Lower leg skin (tissue), 4 donors: Measurements from ENCODE around the gene RAB4B. TPM values are rescaled to one million over a fixed set of nuclear protein-coding genes. Genes with fewer than 3 reads are reported as not detected.

Experiments used
- DNase-seq, 2 donors: peaks; one replicate each; pipeline ENCODE4 v3.0.0-alpha.2; 2019; ENCODE audit warnings: low spot score in 2 of 2
- H3K4me3 ChIP-seq: fragments of 200-600 bp; sonication (generic); 2 replicates; pipeline ENCODE4 v1.5.1; 2017; ENCODE audit warnings: mild to moderate bottlenecking, low read depth; ENCODE audit not compliant: poor library complexity, severe bottlenecking
- POLR2A ChIP-seq, 2 donors: fragments of 450-650 bp; IDR thresholded peaks; one replicate each; pipeline ENCODE4 v1.6.1; 2016 to 2017; ENCODE audit warnings: antibody characterized with exemption in 2 of 2, mild to moderate bottlenecking in 1 of 2, moderate library complexity in 1 of 2
- WGBS, 2 donors: methylation state at CpG; one replicate each; pipeline ENCODE4 v1.1.5; 2018; 5-methylcytosine and 5-hydroxymethylcytosine counted together
- intact Hi-C: fragments of 100-400 bp; cut with DNase I; formaldehyde crosslinking; loops from one replicate; pipeline ENCODE4 v1.15.0; 2023; ENCODE audit warnings: low total_unique reads
- total RNA-seq, 4 donors: library from RNA; depleted of rRNA; stranded (reverse); fragments of >200 nt; gene quantifications; one replicate each; pipeline ENCODE4 v1.1.0, GENCODE V29; 2016
- TF ChIP-seq, protein P1 (sequence below), 3 donors: fragments of 450-650 bp; IDR thresholded peaks; one replicate each; pipeline ENCODE4 v1.5.1; 2016; ENCODE audit warnings: antibody characterized with exemption in 3 of 3, mild to moderate bottlenecking in 3 of 3, moderate library complexity in 2 of 3

Gene RAB4B
- total RNA-seq, 4 donors from 2014 or later = 18.7 to 22.8 (median 19.7) TPM

DNA sequence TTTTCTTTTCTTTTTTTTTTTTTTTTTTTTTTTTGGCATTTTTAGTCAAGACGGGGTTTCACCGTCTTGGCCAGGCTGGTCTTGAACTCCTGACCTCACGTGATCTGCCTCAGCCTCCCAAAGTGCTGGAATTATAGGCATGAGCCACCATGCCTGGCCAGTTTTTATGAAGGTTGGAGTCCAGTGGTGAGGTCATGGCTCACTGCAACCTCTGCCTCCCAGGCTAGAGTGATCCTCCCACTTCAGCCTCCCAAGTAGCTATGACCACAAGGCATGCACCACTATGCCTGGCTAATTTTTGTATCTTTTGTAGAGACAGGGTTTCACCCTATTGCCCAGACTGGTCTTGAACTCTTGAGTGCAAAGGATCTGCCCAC is 22.8 kb upstream of the RAB4B start:
- 94 to 100% methylated on average over 3 of the region's 3 CpGs for WGBS, 2 donors
- H3K4me3 ChIP-seq = no peak overlapping the region
- TF ChIP-seq POLR2A (IDR thresholded peaks at IDR 0.05) = no peak
- TF ChIP-seq, protein P1, sequence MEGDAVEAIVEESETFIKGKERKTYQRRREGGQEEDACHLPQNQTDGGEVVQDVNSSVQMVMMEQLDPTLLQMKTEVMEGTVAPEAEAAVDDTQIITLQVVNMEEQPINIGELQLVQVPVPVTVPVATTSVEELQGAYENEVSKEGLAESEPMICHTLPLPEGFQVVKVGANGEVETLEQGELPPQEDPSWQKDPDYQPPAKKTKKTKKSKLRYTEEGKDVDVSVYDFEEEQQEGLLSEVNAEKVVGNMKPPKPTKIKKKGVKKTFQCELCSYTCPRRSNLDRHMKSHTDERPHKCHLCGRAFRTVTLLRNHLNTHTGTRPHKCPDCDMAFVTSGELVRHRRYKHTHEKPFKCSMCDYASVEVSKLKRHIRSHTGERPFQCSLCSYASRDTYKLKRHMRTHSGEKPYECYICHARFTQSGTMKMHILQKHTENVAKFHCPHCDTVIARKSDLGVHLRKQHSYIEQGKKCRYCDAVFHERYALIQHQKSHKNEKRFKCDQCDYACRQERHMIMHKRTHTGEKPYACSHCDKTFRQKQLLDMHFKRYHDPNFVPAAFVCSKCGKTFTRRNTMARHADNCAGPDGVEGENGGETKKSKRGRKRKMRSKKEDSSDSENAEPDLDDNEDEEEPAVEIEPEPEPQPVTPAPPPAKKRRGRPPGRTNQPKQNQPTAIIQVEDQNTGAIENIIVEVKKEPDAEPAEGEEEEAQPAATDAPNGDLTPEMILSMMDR (IDR thresholded peaks at IDR 0.05) = no peak
- intact Hi-C loops = no loop called here
- DNase-seq = no peak

DNA sequence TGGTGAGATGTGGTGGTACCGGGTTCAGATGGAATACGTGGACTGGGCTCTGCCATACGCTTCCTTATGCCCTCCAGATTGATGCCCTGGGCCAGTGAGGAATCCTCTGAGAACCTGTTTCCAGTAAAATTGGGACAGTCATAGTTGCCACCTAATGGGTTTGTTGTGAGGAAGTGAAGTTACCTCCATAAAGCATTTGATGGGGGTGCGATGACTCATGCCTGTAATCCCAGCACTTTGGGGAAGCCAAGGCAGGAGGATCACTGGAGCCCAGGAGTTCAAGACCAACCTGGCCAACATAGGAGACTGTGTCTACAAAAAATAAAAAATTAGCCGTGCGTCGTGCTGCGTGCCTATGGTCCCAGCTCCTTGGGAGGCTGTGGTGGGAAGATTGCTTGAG is 22.3 kb upstream of the RAB4B start:
- intact Hi-C loops = no loop called here
- H3K4me3 ChIP-seq = no peak overlapping the region
- DNase-seq = no peak

DNA sequence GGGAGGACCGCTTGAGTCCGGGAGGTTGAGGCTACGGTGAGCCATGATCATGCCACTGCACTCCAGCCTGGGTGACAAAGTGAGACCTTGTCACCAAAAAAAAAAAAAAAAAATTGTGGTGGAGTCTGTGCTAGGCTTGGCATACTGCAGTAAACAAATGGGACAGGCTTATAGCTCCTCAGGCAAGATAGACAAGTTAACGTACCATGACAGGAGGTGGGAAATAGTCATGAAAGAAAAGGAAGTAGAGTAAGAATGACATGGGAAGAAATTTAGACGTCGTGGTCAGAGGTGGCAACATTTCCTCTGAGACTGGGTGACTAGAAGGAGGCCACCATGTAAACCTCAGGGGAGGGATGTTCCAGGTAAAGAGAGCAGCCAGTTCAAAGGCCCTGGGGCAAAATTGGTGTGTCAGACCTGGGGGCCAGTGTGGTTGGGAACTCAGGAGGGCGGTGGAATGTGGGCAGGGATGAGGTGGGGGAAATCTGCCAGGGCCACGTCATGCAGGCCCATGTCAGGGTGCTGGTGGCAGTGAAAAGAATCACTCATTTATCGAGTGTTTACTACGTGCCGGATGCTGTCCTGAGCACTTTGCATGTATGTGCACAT is 21.4 kb upstream of the RAB4B start:
- H3K4me3 ChIP-seq = no peak overlapping the region
- DNase-seq = no peak
- 55 to 71% methylated on average over 10 to 11 of the region's 11 CpGs for WGBS, 2 donors
- TF ChIP-seq, protein P1 (IDR thresholded peaks at IDR 0.05) = no peak
- TF ChIP-seq POLR2A (IDR thresholded peaks at IDR 0.05) = no peak
- intact Hi-C loops = no loop called here

More for the DNA sequence above, 22.3 kb upstream of the RAB4B start:
- TF ChIP-seq, protein P1 (IDR thresholded peaks at IDR 0.05) = no peak
- TF ChIP-seq POLR2A (IDR thresholded peaks at IDR 0.05) = no peak
- 98% methylated on average over 8 of the region's 8 CpGs for WGBS, 2 donors

DNA sequence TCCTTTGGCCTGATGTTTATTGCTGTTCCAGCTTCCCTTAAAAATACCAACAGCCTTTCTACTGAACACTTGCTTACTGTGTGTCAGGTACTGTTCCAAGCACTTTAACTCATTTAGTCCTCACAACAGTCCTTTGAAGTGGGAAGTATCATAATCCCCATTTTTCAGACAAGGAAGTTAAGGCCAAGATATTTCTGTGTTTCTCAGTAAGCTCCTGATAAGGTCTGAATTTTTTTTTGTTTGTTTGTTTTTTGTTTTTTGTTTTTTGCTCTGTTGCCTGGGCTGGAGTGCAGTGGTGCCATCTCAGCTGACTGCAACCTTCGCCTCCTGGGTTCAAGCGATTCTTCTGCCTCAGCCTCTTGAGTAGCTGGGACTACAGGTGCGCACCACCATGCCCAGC is 19.6 kb upstream of the RAB4B start:
- 95 to 100% methylated on average over 3 of the region's 3 CpGs for WGBS, 2 donors
- no peak for DNase-seq
- intact Hi-C loops = no loop called here
- no peak overlapping the region for H3K4me3 ChIP-seq
- no peak for TF ChIP-seq POLR2A (IDR thresholded peaks at IDR 0.05)
- TF ChIP-seq, protein P1 (IDR thresholded peaks at IDR 0.05) = no peak

DNA sequence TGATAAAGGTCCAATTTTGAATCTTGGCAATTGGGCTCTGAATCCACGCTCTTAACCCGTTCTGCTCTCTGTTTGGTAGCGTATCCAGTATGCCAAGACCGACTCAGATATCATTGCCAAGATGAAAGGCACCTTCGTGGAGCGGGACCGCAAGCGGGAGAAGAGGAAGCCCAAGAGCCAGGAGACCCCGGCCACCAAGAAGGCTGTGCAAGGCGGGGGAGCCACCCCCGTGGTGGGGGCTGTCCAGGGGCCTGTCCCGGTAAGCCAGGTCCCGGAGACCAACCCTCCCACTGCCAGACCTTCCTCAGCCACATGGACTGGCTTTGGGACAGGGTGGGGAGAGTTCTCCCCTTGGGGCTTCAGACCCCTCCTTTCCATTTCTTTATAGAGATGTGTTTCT is 18.7 kb upstream of the RAB4B start:
- DNase-seq = no peak
- no peak overlapping the region for H3K4me3 ChIP-seq
- intact Hi-C loops = no loop called here
- 92 to 93% methylated on average over 13 of the region's 13 CpGs for WGBS, 2 donors
- TF ChIP-seq, protein P1 (IDR thresholded peaks at IDR 0.05) = no peak
- no peak for TF ChIP-seq POLR2A (IDR thresholded peaks at IDR 0.05)
